Inflammatory macrophage (primary cell): ENCODE results near the gene ME2.
A peak's percentile ranks its signal among the peaks of the same experiment; 100 is the strongest.
"Not testable (repeated sequence)": the region's sequence is repeated elsewhere in the genome, so short reads cannot be mapped to it uniquely, and the experiment has no call there.

ENCODE experiments used
- DNase-seq, 2 donors: peaks; one replicate each; pipeline ENCODE4 v3.0.0-alpha.2; 2020 to 2022

The ME2 gene

DNA sequence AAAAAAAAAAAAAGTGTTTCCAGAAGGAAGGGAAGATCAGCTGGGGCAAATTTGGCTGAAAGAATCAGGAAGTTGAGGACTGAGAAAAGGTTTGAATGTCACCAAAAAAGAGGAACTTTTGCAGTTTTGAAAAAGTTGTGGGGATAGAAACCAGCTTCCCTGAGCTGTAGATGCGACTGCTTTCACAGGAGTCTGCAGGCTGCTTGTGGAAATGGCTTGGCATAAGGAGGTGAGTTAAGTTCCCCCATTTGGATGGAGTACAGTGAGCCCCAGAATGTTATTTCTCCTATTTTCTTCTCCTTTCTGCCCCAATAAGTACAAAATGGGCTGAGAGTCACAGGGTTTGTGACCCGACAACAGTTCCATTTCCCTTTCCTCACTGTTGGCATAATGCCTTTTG, 16.5 kb upstream of the ME2 start:
- DNase-seq, result peak; percentile 74 to 83

DNA sequence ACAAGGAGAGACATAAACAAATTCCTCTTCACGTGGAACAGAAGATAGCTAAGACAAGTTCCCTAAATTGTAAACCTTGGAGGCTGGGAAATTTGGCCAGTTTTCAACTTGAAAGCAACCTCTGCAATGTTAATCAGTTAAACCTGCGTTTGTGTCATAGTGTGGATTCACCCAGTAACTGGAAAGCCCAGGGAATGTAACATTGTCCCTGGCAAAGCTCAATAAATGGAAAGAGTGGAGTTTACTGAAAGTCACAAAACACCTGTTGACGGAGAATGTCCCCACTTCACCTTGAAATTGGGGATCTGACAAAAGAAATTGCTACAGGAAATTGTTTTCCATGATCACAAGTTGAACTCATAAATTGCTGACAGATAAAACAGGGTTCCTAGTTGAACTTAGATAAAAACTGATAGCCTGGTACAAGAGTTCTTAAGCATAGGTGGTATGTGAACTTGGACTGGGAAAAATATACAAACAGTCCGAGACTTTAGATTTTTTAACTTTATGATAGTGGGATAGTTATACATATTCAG, 15.0 kb upstream of the ME2 start:
- DNase-seq, result no peak

- DNase-seq, result peak; percentile 48 to 57
These were observed 12.2 kb upstream of the ME2 start for GRCh38 chr18:50866765-50867164.

GRCh38 chr18:50869150-50869549, 9.8 kb upstream of the ME2 start:
- DNase-seq, result no peak

DNA sequence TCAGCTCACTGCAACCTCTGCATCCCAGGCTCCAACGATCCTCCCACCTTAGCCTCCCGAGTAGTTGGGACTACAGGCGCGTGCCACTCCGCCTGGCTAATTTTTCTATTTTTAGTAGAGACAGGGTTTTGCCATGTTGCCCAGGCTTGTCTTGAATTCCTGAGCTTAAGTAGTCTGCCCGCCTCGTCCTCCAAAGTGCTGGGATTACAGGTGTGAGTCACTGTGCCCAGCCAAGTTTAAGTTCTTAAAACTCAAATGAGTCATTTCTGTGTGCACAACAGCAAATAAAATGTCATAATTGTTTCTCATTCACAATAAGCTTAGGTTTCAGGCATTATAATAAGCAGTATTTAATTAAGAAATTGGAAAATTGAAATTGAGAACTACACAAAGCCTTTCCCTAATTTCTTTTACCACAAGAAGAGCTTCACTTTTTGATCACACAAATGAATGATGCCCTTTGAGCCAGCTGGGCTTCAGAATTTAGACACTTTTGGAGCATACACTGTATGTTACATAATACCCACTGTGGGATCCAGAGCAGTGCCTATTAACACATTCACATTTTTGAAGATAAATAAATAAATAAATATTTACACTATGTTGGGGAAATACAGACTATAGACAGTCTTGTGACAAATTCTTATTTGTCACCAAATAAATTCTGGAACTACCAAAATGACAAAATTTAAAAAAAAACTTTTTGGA, 8.6 kb upstream of the ME2 start:
- DNase-seq, result no peak

- no peak for DNase-seq
These were observed 7.1 kb upstream of the ME2 start for GRCh38 chr18:50871846-50872245.

- no peak for DNase-seq
These were observed 2.9 kb upstream of the ME2 start for GRCh38 chr18:50875966-50876536.

- no peak for DNase-seq
These were observed 1.2 kb upstream of the ME2 start for GRCh38 chr18:50877545-50878265.

GRCh38 chr18:50879302-50880118, 592 bp downstream of the ME2 start:
- DNase-seq, result peak in 1 of 2 donors; percentile 33

DNA sequence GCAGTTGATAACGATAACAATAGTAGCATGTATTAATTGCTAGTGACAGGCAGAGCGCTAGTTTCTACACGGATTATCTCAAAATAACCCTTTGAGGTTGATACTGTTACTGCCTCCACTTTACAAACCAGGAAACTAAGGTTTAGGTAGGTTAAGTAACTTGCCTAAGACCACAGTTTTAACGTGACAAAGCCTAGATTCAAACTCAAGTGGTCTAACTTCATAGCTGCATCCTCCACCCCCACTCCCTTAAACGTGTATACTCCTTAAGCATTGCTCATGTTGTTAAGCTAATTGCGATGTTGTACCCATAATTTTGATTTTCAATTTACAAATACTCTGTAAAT, 1.2 kb downstream of the ME2 start:
- no peak for DNase-seq

GRCh38 chr18:50880944-50881343, 2.0 kb downstream of the ME2 start:
- not testable (repeated sequence) for DNase-seq

DNA sequence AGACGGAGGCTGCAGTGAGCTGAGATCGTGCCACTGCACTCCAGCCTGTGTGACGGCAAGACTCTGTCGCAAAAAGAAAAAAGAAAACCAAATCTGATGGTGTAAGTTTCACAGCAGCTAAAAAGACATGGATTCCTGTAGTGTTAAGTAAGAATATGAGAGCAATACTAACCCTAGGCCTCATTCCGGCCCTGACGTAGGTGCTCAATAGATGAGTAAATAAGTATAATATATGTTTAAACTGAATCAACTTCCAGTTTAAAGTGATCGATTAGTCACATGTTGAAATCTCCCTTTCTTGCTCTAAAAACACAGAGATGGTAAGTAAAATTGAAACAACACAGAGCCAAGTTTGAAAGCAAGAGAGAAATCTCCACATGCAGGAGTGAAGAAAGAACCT, 8.0 kb downstream of the ME2 start:
- no peak for DNase-seq

DNA sequence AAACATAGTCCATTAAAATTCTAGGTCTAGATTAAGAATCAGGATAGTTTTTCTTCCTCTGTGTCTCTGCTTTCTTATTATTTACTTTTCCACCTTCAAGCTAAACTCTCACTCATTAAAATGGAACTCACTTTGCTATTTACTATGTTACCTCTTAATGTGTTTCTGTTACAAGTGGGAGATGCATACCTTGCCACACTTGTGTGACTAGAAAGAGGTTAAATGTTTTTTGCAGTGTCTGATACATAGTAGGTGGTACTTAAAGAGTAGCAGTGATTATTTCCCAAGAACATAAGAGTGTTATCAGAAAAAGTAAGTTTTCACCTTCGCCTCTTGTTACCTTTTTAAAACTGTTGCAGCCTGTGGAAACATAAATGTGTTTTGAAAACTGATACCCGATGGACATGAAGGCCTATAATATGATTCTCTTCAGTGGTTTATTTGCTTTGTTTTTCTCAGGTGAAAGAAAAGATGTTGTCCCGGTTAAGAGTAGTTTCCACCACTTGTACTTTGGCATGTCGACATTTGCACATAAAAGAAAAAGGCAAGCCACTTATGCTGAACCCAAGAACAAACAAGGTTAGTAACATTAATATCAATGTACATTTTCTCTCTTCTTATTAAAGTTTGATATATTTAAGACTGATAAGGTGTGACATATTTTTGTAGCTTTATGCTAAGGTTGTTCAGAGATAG, 16.6 kb downstream of the ME2 start:
- no peak for DNase-seq

GRCh38 chr18:50896093-50896492, 17.2 kb downstream of the ME2 start:
- DNase-seq, result no peak

GRCh38 chr18:50898919-50899318, 20.0 kb downstream of the ME2 start:
- DNase-seq, result no peak

- no peak for DNase-seq
These were observed 23.9 kb downstream of the ME2 start for GRCh38 chr18:50902797-50903196.

DNA sequence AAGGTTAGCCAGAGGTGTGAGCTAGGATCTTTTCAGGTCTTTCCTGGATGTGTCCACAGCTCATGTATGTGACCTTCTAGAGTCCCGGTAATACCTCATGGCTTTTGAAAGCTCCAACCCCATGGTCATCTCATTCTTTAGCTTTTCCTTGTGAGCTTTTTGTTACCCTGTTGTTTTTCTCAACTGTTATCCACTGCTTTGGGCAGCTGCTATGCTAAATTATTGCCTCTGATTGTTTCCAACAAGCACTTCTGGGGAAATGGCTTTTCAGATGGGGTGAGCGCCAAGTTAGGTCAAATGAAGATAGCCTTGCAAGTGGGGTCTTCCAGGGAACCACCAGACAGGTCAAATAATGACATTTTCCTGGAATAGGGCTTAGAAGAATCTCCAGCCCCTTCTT, 27.9 kb downstream of the ME2 start:
- DNase-seq, result no peak

GRCh38 chr18:50909261-50909660, 30.3 kb downstream of the ME2 start:
- DNase-seq, result no peak

DNA sequence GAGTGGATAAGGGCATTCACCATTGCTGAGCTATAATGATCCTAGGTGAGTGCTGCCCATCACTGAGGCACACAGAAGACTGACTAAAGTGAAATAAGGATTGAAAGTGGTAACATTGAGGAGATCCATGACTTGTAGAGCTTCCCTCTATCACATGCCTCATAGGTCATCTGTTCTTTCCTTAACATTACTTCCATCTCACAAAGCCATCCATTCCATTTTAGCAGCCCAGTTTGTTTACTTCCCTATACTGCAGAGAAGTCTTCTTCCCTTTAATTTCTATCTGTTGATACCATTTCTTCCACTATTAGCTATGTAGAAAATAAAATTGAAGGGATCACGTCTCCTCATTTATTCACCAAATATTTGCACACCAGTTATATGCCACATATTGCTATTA, 32.1 kb downstream of the ME2 start:
- peak; percentile 7 to 23 for DNase-seq

- DNase-seq, result no peak
These were observed 38.1 kb downstream of the ME2 start for GRCh38 chr18:50917021-50917420.

DNA sequence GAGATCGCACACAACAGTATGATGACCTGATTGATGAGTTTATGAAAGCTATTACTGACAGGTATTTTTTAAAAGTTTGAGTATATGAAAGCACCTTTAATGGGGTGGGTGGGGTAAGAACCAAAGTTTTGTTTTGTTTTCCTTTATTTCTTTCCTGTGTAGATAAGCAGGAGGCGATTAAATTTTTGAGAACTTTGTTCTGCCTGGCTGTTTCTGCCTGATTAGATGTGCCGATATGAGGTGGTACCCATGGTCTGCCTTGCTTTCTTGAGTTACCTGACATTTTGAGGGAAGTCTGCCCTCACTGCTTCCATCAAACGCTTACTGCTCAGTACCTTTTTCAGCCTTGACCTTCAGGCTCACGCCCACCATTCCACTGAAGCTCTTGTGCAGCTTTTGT, 39.2 kb downstream of the ME2 start:
- no peak for DNase-seq

DNA sequence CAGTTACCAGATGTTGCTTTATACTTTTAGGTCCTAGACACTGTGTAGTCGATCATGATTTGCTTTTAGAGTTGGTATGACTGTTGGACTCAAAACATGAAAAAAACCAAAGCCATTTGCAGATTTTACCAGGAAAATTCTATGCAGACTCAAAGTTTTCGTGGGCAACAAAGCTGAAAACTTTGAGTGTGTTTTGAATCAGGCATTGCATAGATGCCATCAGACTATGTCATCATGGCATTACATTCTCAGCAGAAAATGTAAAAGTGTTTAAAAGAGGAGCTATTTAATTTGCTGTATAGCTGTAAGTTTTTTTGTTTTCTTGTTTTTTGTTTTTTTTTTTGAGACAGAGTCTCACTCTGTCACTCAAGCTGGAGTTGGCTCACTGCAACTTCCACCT, 45.5 kb downstream of the ME2 start:
- DNase-seq, result no peak
